Transverse colon (tissue), 4 donors: ENCODE results near the gene IFT122.

Experiments used
- EP300 ChIP-seq: sonication (generic); formaldehyde crosslinking; IDR thresholded peaks from one replicate; pipeline ENCODE4 v1.6.1; 2017; ENCODE audit warnings: antibody characterized with exemption, low read depth
- POLR2A ChIP-seq: fragments of 450-650 bp; IDR thresholded peaks from one replicate; pipeline ENCODE4 v1.6.1; 2016; ENCODE audit warnings: antibody characterized with exemption, mild to moderate bottlenecking, moderate library complexity
- POLR2AphosphoS5 ChIP-seq, 3 donors: sonication (generic); formaldehyde crosslinking; IDR thresholded peaks; one replicate each; pipeline ENCODE4 v1.6.1; 2016; ENCODE audit warnings: antibody characterized with exemption in 3 of 3
- TF ChIP-seq, protein P1 (sequence below), 5 experiments: fragments of 200-600 bp in 3 of 5; fragments of 450-650 bp in 2 of 5; sonication (generic) in 3 of 5; IDR thresholded peaks; 1 replicate in 2 of 5; 2 replicates in 3 of 5; pipeline ENCODE4 v1.5.1; 2016 to 2017; ENCODE audit warnings: antibody characterized with exemption in 5 of 5, inconsistent platforms in 3 of 5, mild to moderate bottlenecking in 2 of 5, moderate library complexity in 1 of 5

DNA sequence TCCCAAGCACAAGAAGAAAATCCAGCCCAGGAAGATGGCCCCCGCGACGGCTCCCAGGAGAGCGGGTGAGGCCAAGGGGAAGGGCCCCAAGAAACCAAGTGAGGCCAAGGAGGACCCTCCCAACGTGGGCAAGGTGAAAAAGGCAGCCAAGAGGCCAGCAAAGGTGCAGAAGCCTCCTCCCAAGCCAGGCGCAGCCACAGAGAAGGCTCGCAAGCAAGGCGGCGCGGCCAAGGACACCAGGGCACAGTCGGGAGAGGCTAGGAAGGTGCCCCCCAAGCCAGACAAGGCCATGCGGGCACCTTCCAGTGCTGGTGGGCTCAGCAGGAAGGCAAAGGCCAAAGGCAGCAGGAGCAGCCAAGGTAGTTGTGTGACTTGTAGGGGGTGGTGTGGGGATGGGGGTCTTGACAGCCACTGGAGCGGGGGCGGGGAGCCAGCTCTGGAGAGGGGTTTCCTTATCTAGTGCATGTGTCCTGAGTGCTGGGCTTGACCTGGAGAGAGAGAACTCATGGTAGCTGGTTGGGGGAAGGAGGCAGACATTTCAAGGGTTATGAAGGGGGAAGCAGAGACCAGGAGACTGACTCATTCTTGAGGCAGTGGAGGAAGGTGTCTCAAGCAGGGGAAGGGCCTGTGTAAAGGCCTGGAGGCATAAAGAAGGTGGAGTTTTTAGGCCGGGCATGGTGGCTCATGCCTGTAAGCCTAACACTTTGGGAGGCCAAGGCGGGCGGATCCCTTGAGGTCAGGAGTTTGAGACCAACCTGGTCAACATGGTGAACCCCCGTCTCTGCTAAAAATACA is 109.2 kb downstream of the IFT122 start:
- TF ChIP-seq, protein P1, sequence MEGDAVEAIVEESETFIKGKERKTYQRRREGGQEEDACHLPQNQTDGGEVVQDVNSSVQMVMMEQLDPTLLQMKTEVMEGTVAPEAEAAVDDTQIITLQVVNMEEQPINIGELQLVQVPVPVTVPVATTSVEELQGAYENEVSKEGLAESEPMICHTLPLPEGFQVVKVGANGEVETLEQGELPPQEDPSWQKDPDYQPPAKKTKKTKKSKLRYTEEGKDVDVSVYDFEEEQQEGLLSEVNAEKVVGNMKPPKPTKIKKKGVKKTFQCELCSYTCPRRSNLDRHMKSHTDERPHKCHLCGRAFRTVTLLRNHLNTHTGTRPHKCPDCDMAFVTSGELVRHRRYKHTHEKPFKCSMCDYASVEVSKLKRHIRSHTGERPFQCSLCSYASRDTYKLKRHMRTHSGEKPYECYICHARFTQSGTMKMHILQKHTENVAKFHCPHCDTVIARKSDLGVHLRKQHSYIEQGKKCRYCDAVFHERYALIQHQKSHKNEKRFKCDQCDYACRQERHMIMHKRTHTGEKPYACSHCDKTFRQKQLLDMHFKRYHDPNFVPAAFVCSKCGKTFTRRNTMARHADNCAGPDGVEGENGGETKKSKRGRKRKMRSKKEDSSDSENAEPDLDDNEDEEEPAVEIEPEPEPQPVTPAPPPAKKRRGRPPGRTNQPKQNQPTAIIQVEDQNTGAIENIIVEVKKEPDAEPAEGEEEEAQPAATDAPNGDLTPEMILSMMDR (IDR thresholded peaks at IDR 0.05), result no peak
- TF ChIP-seq POLR2A, result no peak
- no peak for TF ChIP-seq EP300
- TF ChIP-seq POLR2AphosphoS5 (IDR thresholded peaks at IDR 0.05), result no peak
